Hindlimb muscle (tissue), 1 donor: ENCODE results near the gene SH3BGRL3. TPM values are rescaled to one million over a fixed set of nuclear protein-coding genes. Genes with fewer than 3 reads are reported as not detected.
A peak's percentile ranks its signal among the peaks of the same experiment; 100 is the strongest.
"Not testable (repeated sequence)": the region's sequence is repeated elsewhere in the genome, so short reads cannot be mapped to it uniquely, and the experiment has no call there.

ENCODE experiments used
- DNase-seq: peaks from one replicate; pipeline ENCODE4 v3.0.0-alpha.2; 2013
- polyA plus RNA-seq: library from polyadenylated mRNA; unstranded; fragments of 120-200 nt; gene quantifications from one replicate; pipeline ENCODE4 v1.2.1, GENCODE V29; 2013; ENCODE audit not compliant: insufficient read length

Gene SH3BGRL3
- 57.4 TPM for polyA plus RNA-seq

- peak; percentile 90 for DNase-seq
These were observed at the start of gene SH3BGRL3 for GRCh38 chr1:26279456-26280332. Gene SH3BGRL3, plus strand, starts transcription at chr1:26280086. Its CDS starts 70 bp downstream, at chr1:26280156.

GRCh38 chr1:26230682-26231081 lies 49.2 kb upstream of the SH3BGRL3 start:
- DNase-seq = not testable (repeated sequence)

GRCh38 chr1:26233903-26234643 lies 45.8 kb upstream of the SH3BGRL3 start, which contains the start of gene CEP85:
Gene CEP85, plus strand, starts transcription at chr1:26234200. Its CDS starts 5,584 bp downstream, at chr1:26239784.
- peak; percentile 95 for DNase-seq

- peak; percentile 32 for DNase-seq
These were observed 45.1 kb upstream of the SH3BGRL3 start for GRCh38 chr1:26234644-26235370.

GRCh38 chr1:26237230-26237966 lies 42.5 kb upstream of the SH3BGRL3 start:
- DNase-seq = no peak

GRCh38 chr1:26239936-26240335 lies 40.0 kb upstream of the SH3BGRL3 start:
- no peak for DNase-seq

GRCh38 chr1:26252718-26253117 lies 27.2 kb upstream of the SH3BGRL3 start:
- no peak for DNase-seq

- no peak for DNase-seq
These were observed 25.5 kb upstream of the SH3BGRL3 start for GRCh38 chr1:26254404-26254803.

- DNase-seq = no peak
These were observed 22.7 kb upstream of the SH3BGRL3 start for GRCh38 chr1:26257222-26257621.

GRCh38 chr1:26259005-26259404 lies 20.9 kb upstream of the SH3BGRL3 start:
- DNase-seq = no peak

GRCh38 chr1:26259578-26259977 lies 20.3 kb upstream of the SH3BGRL3 start:
- DNase-seq = no peak

- DNase-seq = no peak
These were observed 16.7 kb upstream of the SH3BGRL3 start for GRCh38 chr1:26263212-26263611.

- no peak for DNase-seq
These were observed 14.5 kb upstream of the SH3BGRL3 start for GRCh38 chr1:26265405-26265804.

GRCh38 chr1:26268290-26269197 lies 11.3 kb upstream of the SH3BGRL3 start:
- DNase-seq = no peak

- no peak for DNase-seq
These were observed 10.7 kb upstream of the SH3BGRL3 start for GRCh38 chr1:26269198-26269550.

- DNase-seq = no peak
These were observed 5.0 kb upstream of the SH3BGRL3 start for GRCh38 chr1:26274801-26275425.

GRCh38 chr1:26275580-26276431 lies 4.1 kb upstream of the SH3BGRL3 start:
- DNase-seq = peak; percentile 87

- DNase-seq = no peak
These were observed 3.5 kb upstream of the SH3BGRL3 start for GRCh38 chr1:26276432-26276838.

- DNase-seq = no peak
These were observed 2.6 kb upstream of the SH3BGRL3 start for GRCh38 chr1:26277261-26277661.

GRCh38 chr1:26277719-26278118 lies 2.2 kb upstream of the SH3BGRL3 start:
- no peak for DNase-seq
